ENCODE results near the gene NANOS3.

Gene NANOS3

DNA sequence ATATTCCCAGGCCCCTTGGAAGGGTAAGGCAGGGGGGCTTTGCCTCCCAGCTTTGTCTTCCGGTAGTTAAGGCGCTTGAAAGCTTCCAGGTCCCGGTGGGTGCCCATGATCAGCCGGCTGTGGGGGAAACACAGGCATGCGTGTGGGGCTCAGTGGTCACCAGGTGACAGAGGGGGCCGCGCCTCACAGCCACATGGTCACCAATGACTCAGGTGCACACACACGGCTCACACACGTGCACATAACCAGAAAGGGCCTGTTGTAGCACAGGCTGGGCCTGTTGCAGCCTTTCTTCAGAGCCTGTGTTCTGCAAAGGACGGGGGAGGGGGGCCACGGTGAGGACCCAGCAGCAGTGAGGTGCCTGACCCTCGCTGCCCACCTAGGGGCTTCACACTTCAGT is 5.9 kb downstream of the NANOS3 start:
- in situ Hi-C loops (cut with HindIII; ENCODE audit: low sequenced_read_pairs): loop anchor here (10.0 to 25.0 kb wide), 2 partner anchors 252 to 504 kb away; partner anchors contain the start of genes ADGRE5 and ASF1B

DNA sequence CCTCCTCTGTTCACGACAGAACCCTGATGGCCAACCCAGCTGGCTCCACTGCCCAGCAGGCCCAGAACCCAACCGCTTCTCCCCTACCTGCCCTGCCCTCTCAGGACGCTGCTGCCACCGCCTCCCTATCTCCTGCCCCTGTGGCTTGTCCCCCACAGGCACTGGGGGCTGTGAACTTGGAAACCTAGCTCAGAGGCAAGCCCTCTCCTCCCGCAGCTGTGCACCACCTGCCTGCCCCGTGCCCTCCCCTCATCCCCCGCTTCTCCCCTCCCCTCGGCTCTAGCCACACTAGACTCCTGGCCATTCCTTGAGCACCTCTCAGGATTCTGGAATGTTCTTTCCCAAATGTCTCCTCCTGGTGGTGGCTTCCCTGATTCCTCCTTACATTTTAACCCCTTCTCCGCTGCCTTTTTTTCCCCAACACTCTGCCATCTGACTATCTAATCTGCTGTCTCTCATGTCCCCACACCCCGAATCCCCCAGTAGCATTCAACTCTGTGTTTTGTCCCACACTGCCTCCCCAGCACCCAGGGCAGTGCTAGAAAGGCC is 6.7 kb downstream of the NANOS3 start:
- in situ Hi-C loops (cut with HindIII; ENCODE audit: low sequenced_read_pairs): loop anchor here (10.0 to 25.0 kb wide), 2 partner anchors 251 to 504 kb away; partner anchors contain the start of genes ADGRE5 and ASF1B

- in situ Hi-C loops (cut with HindIII; ENCODE audit: low sequenced_read_pairs): loop anchor here (5.0 to 25.0 kb wide), 6 partner anchors 42 to 502 kb away; partner anchors contain the start of genes ADGRE5, ASF1B and DCAF15
These were observed 8.0 kb downstream of the NANOS3 start for GRCh38 chr19:13884726-13885591.

- in situ Hi-C loops (cut with HindIII; ENCODE audit: low sequenced_read_pairs): loop anchor here (5.0 to 25.0 kb wide), 6 partner anchors 41 to 501 kb away; partner anchors contain the start of genes ADGRE5, ASF1B and DCAF15
These were observed 9.0 kb downstream of the NANOS3 start for GRCh38 chr19:13885826-13886365.

- in situ Hi-C loops (cut with HindIII; ENCODE audit: low sequenced_read_pairs): loop anchor here (5.0 to 25.0 kb wide), 6 partner anchors 40 to 500 kb away; partner anchors contain the start of genes ADGRE5, ASF1B and DCAF15
These were observed 10.1 kb downstream of the NANOS3 start for GRCh38 chr19:13887018-13887436.

DNA sequence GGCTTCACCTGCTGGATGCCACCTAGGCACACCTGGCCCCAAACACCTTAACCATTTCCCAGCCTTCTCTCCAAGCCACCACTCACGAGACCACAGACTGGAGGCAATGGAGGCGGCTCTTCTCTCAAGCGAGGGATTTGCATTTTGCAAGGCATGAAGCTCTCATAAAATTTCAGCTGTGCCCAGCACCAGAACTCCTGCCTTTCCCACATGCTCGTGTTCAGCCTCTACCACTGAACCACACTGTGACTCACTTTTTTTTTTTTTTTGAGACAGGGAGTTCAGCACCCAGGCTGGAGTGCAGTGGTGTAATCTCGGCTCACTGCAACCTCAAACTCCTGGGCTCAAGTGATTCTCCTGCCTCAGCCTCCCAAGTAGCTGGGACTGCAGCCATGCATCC is 10.6 kb downstream of the NANOS3 start:
- in situ Hi-C loops (cut with HindIII; ENCODE audit: low sequenced_read_pairs): loop anchor here (5.0 to 25.0 kb wide), 6 partner anchors 40 to 500 kb away; partner anchors contain the start of genes ADGRE5, ASF1B and DCAF15

DNA sequence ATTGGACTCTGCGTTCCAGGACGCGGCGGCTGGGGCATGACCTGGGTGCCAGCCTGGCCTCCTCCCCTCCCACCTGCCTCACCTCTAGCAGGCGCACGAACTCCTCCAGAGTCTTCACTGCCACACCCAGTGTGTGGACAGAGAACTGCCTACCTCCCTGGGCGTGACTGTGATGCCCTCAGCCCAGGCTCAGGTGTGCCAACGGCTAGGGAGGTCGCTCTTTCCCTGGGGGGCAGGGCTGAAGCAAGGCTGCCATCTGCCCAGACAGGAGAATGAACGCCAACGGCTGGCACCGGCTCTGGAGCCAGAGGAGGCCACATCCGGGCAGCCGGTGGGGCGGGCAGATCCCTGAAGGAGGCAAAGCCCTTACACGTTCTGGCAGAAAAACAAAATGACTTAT is 11.3 kb downstream of the NANOS3 start:
- in situ Hi-C loops (cut with HindIII; ENCODE audit: low sequenced_read_pairs): loop anchor here (5.0 to 25.0 kb wide), 6 partner anchors 39 to 499 kb away; partner anchors contain the start of genes ADGRE5, ASF1B and DCAF15

DNA sequence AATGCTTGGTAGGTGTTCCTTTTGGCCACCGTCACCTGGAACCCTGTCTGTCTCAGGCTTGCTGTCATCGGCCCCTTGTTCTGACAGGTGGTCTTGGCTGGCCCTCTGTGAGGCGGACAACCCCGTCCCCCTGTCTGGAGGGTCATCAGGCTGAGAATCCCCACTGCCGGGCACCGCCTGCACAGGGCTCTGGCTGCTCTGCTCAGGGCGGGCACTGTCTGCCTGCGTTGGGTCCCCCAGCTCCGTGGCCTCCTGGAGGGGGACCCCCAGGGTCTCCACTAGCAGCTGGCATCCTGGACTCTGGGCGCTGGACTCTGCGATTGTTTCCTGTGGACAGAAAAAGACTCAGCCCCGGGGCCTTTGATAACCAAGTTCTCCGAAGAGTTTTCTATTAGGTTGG is 13.2 kb downstream of the NANOS3 start:
- in situ Hi-C loops (cut with HindIII; ENCODE audit: low sequenced_read_pairs): loop anchor here (25.0 kb wide), 1 partner anchor 497 kb away; the partner anchor contains the start of gene ADGRE5

- in situ Hi-C loops (cut with HindIII; ENCODE audit: low sequenced_read_pairs): loop anchor here (25.0 kb wide), 1 partner anchor 494 kb away; the partner anchor contains the start of gene ADGRE5
These were observed 15.9 kb downstream of the NANOS3 start for GRCh38 chr19:13892870-13893269.

GRCh38 chr19:13894552-13894951 is 17.6 kb downstream of the NANOS3 start:
- in situ Hi-C loops (cut with HindIII; ENCODE audit: low sequenced_read_pairs): loop anchor here (25.0 kb wide), 1 partner anchor 493 kb away; the partner anchor contains the start of gene ADGRE5

DNA sequence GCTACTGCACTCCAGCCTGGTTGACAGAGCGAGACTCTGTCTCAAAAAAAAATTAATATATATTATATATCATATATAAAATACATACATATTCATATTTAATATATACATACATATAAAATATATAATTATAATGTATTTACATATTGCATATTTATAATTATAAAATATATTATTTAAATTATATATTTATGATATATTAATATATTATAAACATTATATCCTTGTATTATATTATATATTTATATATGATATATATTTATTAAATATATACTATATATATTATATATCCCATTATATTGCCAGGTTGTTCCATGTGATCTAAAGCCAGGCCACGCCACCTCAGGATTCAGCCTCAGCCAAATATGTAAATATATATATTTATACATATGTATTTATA is 19.3 kb downstream of the NANOS3 start:
- in situ Hi-C loops (cut with HindIII; ENCODE audit: low sequenced_read_pairs): loop anchor here (25.0 kb wide), 1 partner anchor 491 kb away; the partner anchor contains the start of gene ADGRE5

DNA sequence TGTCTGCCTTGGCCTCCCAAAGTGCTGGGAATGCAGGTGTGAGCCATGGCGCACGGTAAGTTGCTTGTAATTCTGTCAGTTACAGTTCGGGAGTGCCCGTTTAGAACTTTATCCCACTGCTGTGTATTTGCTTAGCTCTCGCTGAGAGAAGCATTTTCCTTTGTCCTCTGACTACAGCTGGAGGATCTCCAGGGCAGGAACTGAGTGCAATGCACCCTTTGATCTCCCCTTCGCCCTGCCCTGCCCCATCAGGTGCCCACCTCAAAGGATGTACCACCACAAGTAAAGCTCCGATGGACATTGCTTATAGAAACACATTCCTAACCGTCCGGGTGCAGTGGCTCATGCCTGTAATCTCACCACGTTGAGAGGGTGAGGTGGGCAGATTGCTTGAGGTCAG is 22.5 kb downstream of the NANOS3 start:
- in situ Hi-C loops (cut with HindIII; ENCODE audit: low sequenced_read_pairs): loop anchor here (25.0 kb wide), 1 partner anchor 488 kb away; the partner anchor contains the start of gene ADGRE5

GRCh38 chr19:13899912-13900584 is 23.1 kb downstream of the NANOS3 start:
- in situ Hi-C loops (cut with HindIII; ENCODE audit: low sequenced_read_pairs): loop anchor here (25.0 kb wide), 1 partner anchor 487 kb away; the partner anchor contains the start of gene ADGRE5

DNA sequence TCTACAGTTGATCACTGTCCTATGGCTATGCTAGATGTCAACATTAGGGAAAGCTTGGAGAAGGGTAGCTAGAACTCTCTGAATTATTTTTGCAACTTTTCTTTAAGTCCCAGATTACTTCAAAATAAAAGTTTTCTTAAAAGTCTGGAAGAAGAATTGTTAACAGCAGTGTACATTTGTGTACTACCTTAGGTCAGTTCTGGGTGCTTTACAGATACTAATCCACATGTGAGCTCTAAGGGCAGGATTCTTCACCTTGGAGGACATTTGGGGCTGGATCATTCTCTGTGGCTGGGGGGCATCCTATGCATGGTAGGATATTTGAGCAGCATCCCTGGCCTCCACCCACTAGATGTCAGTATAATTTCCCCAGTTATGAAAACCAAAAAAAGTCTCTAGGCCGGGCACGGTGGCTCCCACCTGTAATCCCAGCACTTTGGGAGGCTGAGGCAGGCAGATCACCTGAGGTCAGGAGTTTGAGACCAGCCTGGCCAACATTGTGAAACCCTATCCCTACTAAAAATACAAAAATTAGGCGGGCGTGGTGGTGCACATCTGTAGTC is 26.1 kb downstream of the NANOS3 start:
- in situ Hi-C loops (cut with HindIII; ENCODE audit: low sequenced_read_pairs): no loop called here

GRCh38 chr19:13905634-13906520 is 28.9 kb downstream of the NANOS3 start, which contains the start of the genes BRME1 and CC2D1A:
BRME1 (minus strand) TSS chr19:13906117; CDS start chr19:13904892, 1,225 bp downstream.
CC2D1A (plus strand) TSS chr19:13906201; CDS start chr19:13906442, 241 bp downstream.
- in situ Hi-C loops (cut with HindIII; ENCODE audit: low sequenced_read_pairs): no loop called here

DNA sequence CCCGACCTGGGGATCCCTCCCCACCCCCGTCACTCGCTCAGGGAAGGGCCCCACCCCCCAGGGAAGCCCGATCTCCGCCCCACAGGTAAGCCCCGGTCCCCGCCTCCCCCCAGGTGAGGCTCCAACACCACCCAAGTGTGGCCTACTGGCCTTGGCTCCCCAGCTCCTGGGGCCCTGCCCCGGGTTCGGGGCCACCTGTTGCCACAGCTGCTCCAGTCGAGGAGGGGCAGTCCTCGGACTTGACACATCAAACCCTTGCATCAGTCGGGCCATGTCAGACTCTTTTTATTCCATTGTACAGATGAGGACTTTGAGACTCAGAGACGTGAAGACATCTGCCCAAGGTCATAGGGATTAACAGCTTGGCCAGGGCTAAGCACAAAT is 29.6 kb downstream of the NANOS3 start:
- in situ Hi-C loops (cut with HindIII; ENCODE audit: low sequenced_read_pairs): no loop called here

DNA sequence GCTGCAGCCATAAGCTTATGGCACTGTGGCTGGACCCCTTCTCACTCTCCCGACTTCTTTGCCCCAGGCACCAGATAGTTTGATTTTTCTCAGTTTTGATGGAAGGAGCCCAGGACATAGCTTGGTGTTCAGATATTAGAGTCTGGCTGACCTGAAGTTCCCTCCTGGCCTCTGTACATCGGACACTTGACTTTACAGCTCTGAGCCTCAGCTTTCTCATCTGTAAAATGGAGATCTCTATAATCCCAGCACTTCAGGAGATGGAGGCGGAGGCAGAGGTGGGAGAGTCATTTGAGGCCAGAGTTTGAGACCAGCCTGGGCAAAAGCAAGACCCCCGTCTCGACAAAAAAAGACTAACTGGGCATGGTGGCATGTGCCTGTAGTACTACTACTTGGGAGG is 30.0 kb downstream of the NANOS3 start:
- in situ Hi-C loops (cut with HindIII; ENCODE audit: low sequenced_read_pairs): no loop called here

DNA sequence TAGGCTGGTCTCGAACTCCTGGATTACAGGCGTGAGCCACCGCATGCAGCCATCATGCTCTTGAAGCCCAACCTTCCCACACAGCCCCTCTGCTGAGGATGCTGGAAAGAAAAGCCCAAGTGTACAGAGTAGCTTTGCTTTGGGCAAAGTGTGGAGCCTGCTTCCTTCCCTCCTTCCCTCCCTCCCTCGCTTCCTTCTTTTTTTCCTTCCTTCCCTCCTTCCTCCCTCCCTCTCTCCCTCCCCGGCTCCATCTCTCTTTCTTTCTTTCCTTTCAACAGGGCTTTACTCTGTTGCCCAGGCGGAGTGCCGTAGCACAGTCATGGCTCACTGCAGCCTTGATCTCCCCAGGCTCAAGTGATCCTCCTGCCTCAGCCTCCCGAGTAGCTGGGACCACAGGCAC is 31.7 kb downstream of the NANOS3 start:
- in situ Hi-C loops (cut with HindIII; ENCODE audit: low sequenced_read_pairs): no loop called here

GRCh38 chr19:13909430-13909829 is 32.5 kb downstream of the NANOS3 start:
- in situ Hi-C loops (cut with HindIII; ENCODE audit: low sequenced_read_pairs): no loop called here
